Activated CD4-positive, alpha-beta T cell treated with anti-CD3 and anti-CD28 coated beads for 36 hours (primary cell): ENCODE data around the gene AGR3. TPM values are rescaled to one million over a fixed set of nuclear protein-coding genes. Genes with fewer than 3 reads are reported as not detected.

ENCODE experiments used
- ATAC-seq: fragments of 200-7000 bp; cut with Tn5 transposase; one replicate; pipeline ENCODE4 v1.10.0; 2021; ENCODE audit warnings: mild to moderate bottlenecking, moderate library complexity
- CTCF ChIA-PET: fragments of 350-600 bp; sonication (Branson Sonifier 250); formaldehyde crosslinking; loops from one replicate; lab custom pipeline; 2021; ENCODE audit warnings: antibody characterized with exemption; lab: Charles Lee
- POLR2A ChIA-PET: fragments of 350-600 bp; sonication (Branson Sonifier 250); formaldehyde crosslinking; loops from one replicate; lab custom pipeline; 2021; ENCODE audit warnings: antibody characterized with exemption, inconsistent platforms; lab: Charles Lee
- DNase-seq: peaks from one replicate; pipeline ENCODE4 v3.0.0-alpha.2; 2020
- H3K27ac Mint-ChIP-seq: one replicate; pipeline ENCODE4 v1.8.0; 2021; ENCODE audit warnings: mixed read lengths
- H3K27me3 Mint-ChIP-seq: one replicate; pipeline ENCODE4 v1.8.0; 2021; ENCODE audit warnings: mixed read lengths
- H3K36me3 Mint-ChIP-seq: one replicate; pipeline ENCODE4 v1.8.0; 2021; ENCODE audit warnings: low read depth, mixed read lengths
- H3K4me1 Mint-ChIP-seq: one replicate; pipeline ENCODE4 v1.8.0; 2021; ENCODE audit warnings: mixed read lengths
- H3K4me3 Mint-ChIP-seq: one replicate; pipeline ENCODE4 v1.8.0; 2021; ENCODE audit warnings: mild to moderate bottlenecking, moderate library complexity, mixed read lengths
- H3K9me3 Mint-ChIP-seq: one replicate; pipeline ENCODE4 v1.8.0; 2021; ENCODE audit warnings: low read depth, mixed read lengths
- intact Hi-C, 2 experiments: fragments of 100-400 bp; cut with DNase I in 1 of 2; cut with micrococcal nuclease in 1 of 2; formaldehyde crosslinking; loops; one replicate each; pipeline versions ENCODE4 v1.14.2 to v1.15.1; 2022 to 2024; cut with DNase I, micrococcal nuclease
- total RNA-seq, 2 experiments: library from RNA; stranded (reverse); gene quantifications; one replicate each; pipeline ENCODE4 v1.2.3, GENCODE V29; 2021

AGR3 gene
- total RNA-seq, 2 experiments from 2014 or later: not detected

DNA sequence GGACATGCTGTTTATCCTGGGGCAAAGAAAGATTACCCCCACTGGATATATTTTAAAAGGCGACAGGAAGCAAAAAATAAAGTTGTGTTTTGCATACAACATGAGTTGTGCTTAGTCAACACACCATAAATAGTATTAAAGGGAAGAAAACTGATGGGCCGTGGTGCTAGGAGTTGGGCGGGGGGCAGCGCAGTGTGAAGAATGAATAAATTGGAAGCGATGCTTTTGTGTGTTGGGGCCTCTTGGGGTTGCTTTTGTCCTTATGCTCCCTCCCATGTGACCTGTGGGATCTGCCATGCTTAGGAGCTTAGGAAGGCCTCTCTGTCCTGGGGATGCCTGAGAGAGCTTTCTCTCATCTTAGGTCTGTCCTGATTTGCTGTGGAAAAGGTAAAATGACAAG is 35.0 kb upstream of the AGR3 start:
- DNase-seq (no peak), ATAC-seq (no peak)
- Mint-ChIP-seq H3K27ac (no peak overlapping the region), H3K4me1 (peaks cover 4% of the 10 kb centered on the region), H3K4me3 (no peak overlapping the region), H3K36me3 (no peaks in the 10 kb centered on the region), H3K9me3 (no peaks in the 10 kb centered on the region), H3K27me3 (peaks cover 2% of the 10 kb centered on the region)
- ChIA-PET POLR2A (no interaction called here), CTCF (interaction anchor here (0.6 to 3.7 kb wide), 3 partner anchors 14 to 221 kb away, joined by 3 to 33 read pairs (median 3); no protein-coding TSS in a partner anchor)
- intact Hi-C loops: loop anchor here (5.0 kb wide), 3 partner anchors 314 to 839 kb away; no protein-coding TSS in a partner anchor

DNA sequence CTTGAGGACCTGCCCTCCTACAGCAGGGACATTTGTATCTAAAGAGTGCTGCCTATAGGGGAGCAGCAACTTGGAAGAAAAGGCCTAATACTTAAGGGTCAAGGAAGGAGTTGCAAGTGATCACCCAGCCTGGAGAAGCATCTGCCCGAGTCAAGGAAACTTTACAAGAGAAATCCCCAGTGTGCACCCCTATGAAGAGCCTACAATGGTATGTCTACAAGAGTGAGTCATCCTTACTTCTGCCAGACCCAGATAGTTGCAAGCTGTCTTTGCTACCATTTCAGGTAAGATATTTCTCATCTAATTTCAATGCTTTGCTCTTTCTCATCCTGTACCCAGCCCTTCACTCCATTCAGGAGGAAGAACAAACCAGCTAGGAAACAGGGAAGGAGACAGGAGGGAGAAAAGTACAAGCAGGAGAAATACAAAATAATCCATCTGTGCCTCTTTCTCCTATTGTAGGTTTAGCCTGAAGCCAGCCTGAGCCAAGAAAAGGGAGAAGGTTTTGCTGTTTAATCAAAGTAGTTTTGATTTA is 34.4 kb upstream of the AGR3 start:
- H3K27ac Mint-ChIP-seq: no peak overlapping the region
- POLR2A ChIA-PET: no interaction called here
- intact Hi-C loops: loop anchor here (5.0 kb wide), 3 partner anchors 314 to 839 kb away; no protein-coding TSS in a partner anchor
- peaks cover 4% of the 10 kb centered on the region for H3K4me1 Mint-ChIP-seq
- H3K9me3 Mint-ChIP-seq: no peaks in the 10 kb centered on the region
- H3K4me3 Mint-ChIP-seq: no peak overlapping the region
- peak; percentile 51 for ATAC-seq
- CTCF ChIA-PET: interaction anchor here (0.6 to 3.7 kb wide), 6 partner anchors 10 to 116 kb away, joined by 3 to 33 read pairs (median 4); no protein-coding TSS in a partner anchor
- H3K36me3 Mint-ChIP-seq: no peaks in the 10 kb centered on the region
- DNase-seq: no peak
- peaks cover 2% of the 10 kb centered on the region for H3K27me3 Mint-ChIP-seq

DNA sequence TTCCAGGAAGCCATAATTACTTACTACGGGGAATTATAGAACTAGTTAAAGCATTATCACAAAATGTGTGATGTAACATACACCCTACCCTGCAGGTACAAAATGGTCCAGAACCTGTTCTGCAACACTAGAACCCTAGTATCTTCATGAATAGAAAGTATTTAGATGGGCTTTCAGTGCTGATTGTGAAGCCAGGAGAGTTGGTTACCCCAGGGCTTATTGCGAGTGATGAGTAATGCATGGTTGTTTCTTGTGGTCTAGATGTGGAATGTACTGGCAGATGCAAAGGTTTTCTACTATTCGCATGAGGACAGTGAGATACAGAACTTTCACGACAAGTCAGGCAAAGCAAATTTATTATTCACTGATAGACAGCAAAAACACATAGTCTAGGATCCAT is 33.6 kb upstream of the AGR3 start:
- no peak overlapping the region for H3K27ac Mint-ChIP-seq
- POLR2A ChIA-PET: no interaction called here
- H3K36me3 Mint-ChIP-seq: no peaks in the 10 kb centered on the region
- peaks cover 2% of the 10 kb centered on the region for H3K27me3 Mint-ChIP-seq
- H3K4me3 Mint-ChIP-seq: no peak overlapping the region
- CTCF ChIA-PET: interaction anchor here (0.6 to 3.7 kb wide), 5 partner anchors 9 to 115 kb away, joined by 3 to 33 read pairs (median 4); no protein-coding TSS in a partner anchor
- intact Hi-C loops: loop anchor here (5.0 kb wide), 3 partner anchors 313 to 838 kb away; no protein-coding TSS in a partner anchor
- DNase-seq: no peak
- H3K9me3 Mint-ChIP-seq: no peaks in the 10 kb centered on the region
- ATAC-seq: peak; percentile 77
- peaks cover 4% of the 10 kb centered on the region for H3K4me1 Mint-ChIP-seq

DNA sequence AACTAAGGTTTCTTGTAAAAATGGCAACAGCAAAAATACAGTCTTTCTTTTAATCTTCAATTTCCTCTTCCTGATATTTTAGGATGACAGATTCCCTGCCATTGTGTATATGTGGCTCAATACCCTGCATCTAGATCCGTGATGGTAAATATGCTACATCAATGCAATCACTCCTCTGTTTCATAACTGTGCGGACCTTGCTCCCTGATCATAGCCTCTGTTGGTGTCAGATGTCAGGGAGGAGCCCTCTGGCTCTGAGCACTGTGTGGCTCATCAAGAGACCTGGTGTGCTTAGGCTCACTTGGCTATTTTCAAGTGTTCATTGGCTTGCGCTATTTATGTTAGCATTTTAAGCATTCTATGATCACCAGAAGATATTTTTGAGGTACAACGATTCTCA is 33.0 kb upstream of the AGR3 start:
- POLR2A ChIA-PET: no interaction called here
- DNase-seq (no peak), ATAC-seq (no peak)
- H3K36me3 Mint-ChIP-seq: no peaks in the 10 kb centered on the region
- CTCF ChIA-PET: interaction anchor here (1.1 to 1.5 kb wide), 2 partner anchors 9 to 113 kb away, joined by 3 to 5 read pairs; no protein-coding TSS in a partner anchor
- intact Hi-C loops: loop anchor here (5.0 kb wide), 3 partner anchors 312 to 837 kb away; no protein-coding TSS in a partner anchor
- peaks cover 4% of the 10 kb centered on the region for H3K27me3 Mint-ChIP-seq
- no peak overlapping the region for H3K4me3 Mint-ChIP-seq
- H3K27ac Mint-ChIP-seq: no peak overlapping the region
- no peaks in the 10 kb centered on the region for H3K9me3 Mint-ChIP-seq
- peaks cover 4% of the 10 kb centered on the region for H3K4me1 Mint-ChIP-seq

DNA sequence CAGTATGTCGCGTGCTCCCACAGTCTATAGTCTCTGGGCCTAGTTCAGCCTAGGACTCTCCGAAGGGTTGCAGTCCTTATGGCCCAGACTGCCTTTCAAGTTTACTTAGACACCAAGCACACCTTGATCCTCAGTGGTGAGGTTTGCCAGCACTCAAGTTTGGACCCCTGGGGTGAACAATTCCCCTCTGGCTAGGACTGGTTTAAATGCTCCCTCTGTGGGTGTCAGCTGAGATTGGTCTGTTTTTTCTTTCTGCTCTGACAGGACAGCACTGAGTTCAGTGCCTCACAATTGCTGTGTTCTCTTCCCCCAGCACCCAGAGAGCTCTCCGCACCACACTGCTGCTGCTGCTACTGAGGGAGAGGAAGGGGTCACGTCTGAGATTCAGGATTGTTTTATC is 31.9 kb upstream of the AGR3 start:
- intact Hi-C loops: no loop called here
- ATAC-seq (no peak), DNase-seq (no peak)
- H3K36me3 Mint-ChIP-seq: no peaks in the 10 kb centered on the region
- H3K4me1 Mint-ChIP-seq: peaks cover 4% of the 10 kb centered on the region
- peaks cover 4% of the 10 kb centered on the region for H3K27me3 Mint-ChIP-seq
- no peaks in the 10 kb centered on the region for H3K9me3 Mint-ChIP-seq
- POLR2A ChIA-PET: no interaction called here
- H3K27ac Mint-ChIP-seq: no peak overlapping the region
- H3K4me3 Mint-ChIP-seq: no peak overlapping the region
- CTCF ChIA-PET: interaction anchor here (1.1 to 1.5 kb wide), 2 partner anchors 8 to 112 kb away, joined by 3 to 5 read pairs; no protein-coding TSS in a partner anchor

DNA sequence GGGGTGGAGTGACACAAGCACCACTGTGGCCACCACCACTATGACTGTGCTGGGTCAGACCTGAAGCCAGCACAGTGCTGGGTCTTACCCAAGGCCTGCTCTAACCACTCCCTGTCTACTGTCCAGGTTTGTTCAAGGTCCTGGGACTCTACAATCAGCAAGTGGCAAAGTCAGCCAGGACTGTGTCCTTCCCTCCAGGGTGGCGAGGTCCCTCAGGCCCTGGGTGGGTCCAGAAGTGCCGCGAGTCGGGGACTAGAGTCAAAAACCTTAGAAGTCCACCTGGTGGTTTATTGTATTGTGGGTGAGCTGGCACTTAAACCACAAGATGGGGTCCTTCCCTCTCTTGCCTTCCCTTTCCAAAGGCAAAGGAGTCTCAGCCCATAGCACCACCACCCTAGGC is 30.8 kb upstream of the AGR3 start:
- ChIA-PET POLR2A (no interaction called here), CTCF (no interaction called here)
- no peaks in the 10 kb centered on the region for H3K9me3 Mint-ChIP-seq
- DNase-seq (no peak), ATAC-seq (no peak)
- no peak overlapping the region for H3K4me3 Mint-ChIP-seq
- intact Hi-C loops: no loop called here
- no peak overlapping the region for H3K27ac Mint-ChIP-seq
- H3K36me3 Mint-ChIP-seq: no peaks in the 10 kb centered on the region
- H3K27me3 Mint-ChIP-seq: peaks cover 4% of the 10 kb centered on the region
- peaks cover 4% of the 10 kb centered on the region for H3K4me1 Mint-ChIP-seq

DNA sequence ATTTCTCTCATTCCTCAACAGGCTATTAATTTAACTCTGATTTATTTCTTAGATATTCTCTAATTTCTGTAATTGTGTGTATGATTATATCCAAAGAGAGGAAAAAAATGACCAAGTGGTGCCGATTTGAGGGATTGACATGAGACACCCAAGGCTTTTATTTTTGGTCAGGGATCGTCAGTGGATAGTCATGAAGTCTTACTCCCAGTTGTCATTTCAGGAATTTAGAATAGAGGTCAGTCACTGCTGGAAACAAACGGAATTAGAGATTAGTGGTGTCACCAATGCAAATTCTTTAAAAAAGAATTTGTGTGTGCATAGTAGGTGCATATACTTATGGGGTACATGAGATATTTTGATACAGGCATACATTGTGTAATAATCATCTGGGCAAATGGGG is 26.8 kb upstream of the AGR3 start:
- CTCF ChIA-PET: interaction anchor here (1.3 kb wide), 1 partner anchor 12 kb away, joined by 3 read pairs; no protein-coding TSS in a partner anchor
- Mint-ChIP-seq H3K4me1 (no peaks in the 10 kb centered on the region), H3K9me3 (no peaks in the 10 kb centered on the region), H3K36me3 (no peaks in the 10 kb centered on the region), H3K27me3 (peaks cover 2% of the 10 kb centered on the region), H3K27ac (no peak overlapping the region), H3K4me3 (no peak overlapping the region)
- DNase-seq (no peak), ATAC-seq (no peak)
- POLR2A ChIA-PET: no interaction called here
- intact Hi-C loops: no loop called here

DNA sequence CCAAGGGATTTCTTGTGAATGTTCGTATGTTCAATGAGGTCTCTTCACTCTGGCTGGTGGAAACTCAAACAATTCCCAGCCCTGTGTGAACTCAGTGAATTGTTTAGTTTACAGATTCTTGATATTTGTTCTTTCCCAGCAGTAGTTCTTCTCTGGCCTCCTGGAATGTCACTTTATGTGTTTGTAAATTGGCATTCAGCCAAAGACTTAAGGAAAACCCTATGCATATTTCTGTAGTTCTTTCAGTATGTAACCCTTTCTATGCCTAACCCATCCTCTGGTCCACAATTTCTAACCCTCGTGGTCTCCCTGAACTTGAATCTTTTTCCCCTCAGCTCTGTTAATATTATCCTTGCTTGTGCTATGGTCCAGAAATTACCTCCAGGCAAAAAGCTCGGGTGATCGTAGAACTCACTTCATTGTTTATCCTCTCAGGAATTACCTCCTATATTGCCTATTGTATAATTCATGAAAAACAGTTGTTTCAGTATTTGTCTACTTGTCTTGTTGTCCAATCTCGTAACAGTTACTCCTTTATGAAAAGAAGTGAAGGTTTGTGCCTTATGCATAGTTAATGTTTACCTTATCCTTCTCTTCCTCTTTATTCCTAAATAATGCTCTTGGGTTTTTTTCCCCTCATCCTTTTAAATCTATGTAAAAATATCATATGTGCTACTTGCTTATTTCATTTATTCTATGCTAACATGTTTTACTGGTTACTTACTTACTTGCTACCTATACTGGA is 23.7 kb upstream of the AGR3 start:
- no peaks in the 10 kb centered on the region for H3K4me1 Mint-ChIP-seq
- no peak for DNase-seq
- H3K36me3 Mint-ChIP-seq: no peaks in the 10 kb centered on the region
- no peak overlapping the region for H3K27ac Mint-ChIP-seq
- ATAC-seq: no peak
- H3K9me3 Mint-ChIP-seq: no peaks in the 10 kb centered on the region
- ChIA-PET POLR2A (no interaction called here), CTCF (interaction anchor here (0.6 to 1.1 kb wide), 4 partner anchors 8 to 120 kb away, joined by 3 read pairs; no protein-coding TSS in a partner anchor)
- intact Hi-C loops: no loop called here
- H3K4me3 Mint-ChIP-seq: no peak overlapping the region
- peaks cover 2% of the 10 kb centered on the region for H3K27me3 Mint-ChIP-seq

DNA sequence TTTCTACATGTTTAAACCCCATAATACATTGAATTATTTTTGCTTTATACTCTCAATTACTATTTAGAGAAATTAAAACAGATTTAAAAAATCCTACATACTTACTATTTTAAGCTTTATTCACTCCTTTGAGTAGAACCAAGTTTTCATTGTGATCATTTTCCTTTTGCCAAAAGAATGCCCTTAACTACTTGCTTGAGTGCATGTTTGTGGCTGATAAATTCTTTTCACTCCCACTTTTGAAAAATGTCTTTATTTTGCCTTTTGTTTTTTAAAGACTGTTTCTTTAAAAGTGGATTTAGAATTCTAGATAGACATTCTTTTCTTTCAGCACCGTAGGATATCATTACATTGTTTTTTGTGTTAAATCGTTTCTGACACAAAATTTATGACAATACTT is 22.3 kb upstream of the AGR3 start:
- Mint-ChIP-seq H3K9me3 (no peaks in the 10 kb centered on the region), H3K27me3 (no peaks in the 10 kb centered on the region), H3K4me1 (no peaks in the 10 kb centered on the region), H3K36me3 (no peaks in the 10 kb centered on the region), H3K4me3 (no peak overlapping the region), H3K27ac (no peak overlapping the region)
- ChIA-PET POLR2A (no interaction called here), CTCF (no interaction called here)
- no peak for ATAC-seq
- intact Hi-C loops: no loop called here
- DNase-seq: no peak

DNA sequence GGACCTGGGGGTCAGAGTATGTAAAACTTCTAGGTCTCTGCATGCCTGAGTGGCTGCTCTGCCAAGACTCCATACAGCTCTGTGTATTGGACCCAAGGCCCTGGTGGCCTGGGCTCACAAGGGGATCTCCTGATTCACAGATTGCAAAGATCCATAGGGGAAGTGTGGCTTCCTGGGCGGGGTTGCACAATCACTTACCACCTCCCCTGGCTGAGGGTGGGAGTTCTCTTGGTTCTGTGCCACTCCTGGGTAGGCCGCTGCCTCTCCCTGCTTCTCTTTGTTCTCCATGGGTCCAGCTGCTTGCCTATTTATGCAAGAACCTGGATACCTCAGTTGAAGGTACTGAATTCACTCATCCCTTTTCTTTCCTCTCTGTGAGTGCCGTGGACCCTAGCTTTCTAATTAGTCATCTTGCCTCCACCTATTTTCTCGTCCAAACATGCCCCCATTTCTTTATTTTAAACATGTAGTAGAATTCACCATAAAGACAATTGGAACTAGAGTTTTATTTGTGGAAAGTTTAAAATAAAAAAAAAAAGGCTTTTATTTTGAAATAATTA is 18.5 kb upstream of the AGR3 start:
- ATAC-seq: no peak
- Mint-ChIP-seq H3K9me3 (no peaks in the 10 kb centered on the region), H3K4me3 (no peak overlapping the region), H3K27me3 (no peaks in the 10 kb centered on the region), H3K27ac (no peak overlapping the region), H3K4me1 (no peaks in the 10 kb centered on the region), H3K36me3 (no peaks in the 10 kb centered on the region)
- DNase-seq: no peak
- intact Hi-C loops: no loop called here
- CTCF ChIA-PET: interaction anchor here (0.7 to 1.2 kb wide), 3 partner anchors 9 to 172 kb away, joined by 3 read pairs; no protein-coding TSS in a partner anchor
- POLR2A ChIA-PET: no interaction called here

DNA sequence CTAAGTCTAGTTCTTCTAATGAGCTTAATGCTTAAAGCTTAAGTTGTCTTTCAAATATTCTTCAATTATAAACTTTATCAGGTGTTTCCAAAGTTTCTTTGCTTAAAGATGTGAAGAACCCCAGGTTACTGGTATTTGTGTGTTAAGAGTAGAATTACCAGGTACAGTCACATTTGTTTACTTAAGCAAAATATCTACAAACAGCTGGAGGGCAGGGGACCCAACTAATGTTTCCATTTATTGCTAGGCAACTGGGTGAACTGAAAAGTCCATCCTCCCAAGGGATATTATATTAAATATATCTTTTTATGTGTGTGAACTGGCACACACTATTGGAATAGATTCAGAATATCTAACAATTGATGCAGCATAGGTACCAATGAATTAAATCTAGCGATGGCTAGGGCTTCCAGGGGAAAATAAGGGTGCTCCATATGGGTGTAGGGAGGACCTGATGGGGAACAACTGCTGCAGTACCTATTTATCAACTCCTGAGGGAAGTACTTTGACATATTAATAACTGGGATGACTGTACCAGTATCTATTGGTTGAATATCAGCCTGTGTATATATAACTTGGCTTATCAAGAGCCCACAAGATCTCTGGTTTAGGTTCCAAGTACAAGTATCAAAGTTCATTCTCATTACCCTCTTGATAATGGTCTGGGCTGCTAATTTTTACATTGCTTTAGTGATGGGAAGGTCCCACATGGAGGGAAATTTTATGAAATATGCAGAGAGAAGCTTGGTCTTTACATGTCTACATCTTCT is 10.3 kb upstream of the AGR3 start:
- CTCF ChIA-PET: interaction anchor here (0.7 to 4.3 kb wide), 10 partner anchors 8 to 1428 kb away, joined by 3 to 29 read pairs (median 4); no protein-coding TSS in a partner anchor
- H3K27ac Mint-ChIP-seq: no peak overlapping the region
- no peak for ATAC-seq
- POLR2A ChIA-PET: no interaction called here
- intact Hi-C loops: loop anchor here (1.0 kb wide), 1 partner anchor 26 kb away; no protein-coding TSS in a partner anchor
- H3K4me1 Mint-ChIP-seq: peaks cover 18% of the 10 kb centered on the region
- no peak overlapping the region for H3K4me3 Mint-ChIP-seq
- no peaks in the 10 kb centered on the region for H3K9me3 Mint-ChIP-seq
- peaks cover under 1% of the 10 kb centered on the region for H3K27me3 Mint-ChIP-seq
- no peaks in the 10 kb centered on the region for H3K36me3 Mint-ChIP-seq
- no peak for DNase-seq
